Epithelial cell of proximal tubule (primary cell): ENCODE results near the gene COMT. TPM values are rescaled to one million over a fixed set of nuclear protein-coding genes. Genes with fewer than 3 reads are reported as not detected.

Source experiments
- DNase-seq: peaks from one replicate; pipeline ENCODE4 v3.0.0-alpha.2; 2011; ENCODE audit warnings: low read depth
- H3K4me3 ChIP-seq: 2 replicates; pipeline ENCODE4 v1.5.1; 2011; ENCODE audit warnings: low read depth, mild to moderate bottlenecking, low read length
- total RNA-seq: library from RNA; depleted of rRNA; stranded (reverse); fragments of >200 nt; gene quantifications from 2 replicates; pipeline ENCODE4 v1.2.3, GENCODE V29; 2015
- TF ChIP-seq, protein P1 (sequence below): conservative IDR thresholded peaks from 2 replicates; pipeline ENCODE4 v1.5.1; 2012; ENCODE audit warnings: low read depth, mild to moderate bottlenecking, low read length

The COMT gene
- total RNA-seq, 1 donor from 2014 or later = 272 TPM

DNA sequence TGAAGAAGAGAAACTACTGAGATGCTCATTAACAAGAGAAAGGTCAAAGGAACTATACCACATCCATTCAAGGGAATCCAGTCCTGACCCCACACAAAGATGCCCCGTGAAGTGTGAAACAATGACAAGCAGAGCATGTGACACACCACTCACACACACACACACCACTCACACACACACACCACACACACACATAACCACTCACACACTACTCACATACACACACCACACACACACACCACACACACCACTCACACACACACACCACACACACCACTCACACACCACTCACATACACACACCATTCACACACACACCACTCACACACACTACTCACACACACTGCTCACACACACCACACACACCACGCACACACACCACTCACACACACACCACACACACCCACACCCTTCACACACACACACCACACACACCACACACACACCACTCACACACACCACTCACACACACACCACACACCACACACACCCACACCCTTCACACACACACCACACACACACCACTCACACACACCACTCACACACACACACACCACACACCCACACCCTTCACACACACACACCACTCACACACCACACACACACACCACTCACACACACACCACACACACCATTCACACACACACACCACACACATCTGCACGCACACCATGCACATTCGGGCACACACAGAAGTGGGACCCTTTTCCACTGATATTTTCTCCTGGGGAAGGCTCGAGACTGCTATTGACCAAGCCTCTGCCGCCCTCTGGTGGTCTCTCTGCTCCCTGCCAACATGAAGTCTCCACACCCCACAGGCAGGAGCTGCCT is 32.0 kb upstream of the COMT start:
- TF ChIP-seq, protein P1, sequence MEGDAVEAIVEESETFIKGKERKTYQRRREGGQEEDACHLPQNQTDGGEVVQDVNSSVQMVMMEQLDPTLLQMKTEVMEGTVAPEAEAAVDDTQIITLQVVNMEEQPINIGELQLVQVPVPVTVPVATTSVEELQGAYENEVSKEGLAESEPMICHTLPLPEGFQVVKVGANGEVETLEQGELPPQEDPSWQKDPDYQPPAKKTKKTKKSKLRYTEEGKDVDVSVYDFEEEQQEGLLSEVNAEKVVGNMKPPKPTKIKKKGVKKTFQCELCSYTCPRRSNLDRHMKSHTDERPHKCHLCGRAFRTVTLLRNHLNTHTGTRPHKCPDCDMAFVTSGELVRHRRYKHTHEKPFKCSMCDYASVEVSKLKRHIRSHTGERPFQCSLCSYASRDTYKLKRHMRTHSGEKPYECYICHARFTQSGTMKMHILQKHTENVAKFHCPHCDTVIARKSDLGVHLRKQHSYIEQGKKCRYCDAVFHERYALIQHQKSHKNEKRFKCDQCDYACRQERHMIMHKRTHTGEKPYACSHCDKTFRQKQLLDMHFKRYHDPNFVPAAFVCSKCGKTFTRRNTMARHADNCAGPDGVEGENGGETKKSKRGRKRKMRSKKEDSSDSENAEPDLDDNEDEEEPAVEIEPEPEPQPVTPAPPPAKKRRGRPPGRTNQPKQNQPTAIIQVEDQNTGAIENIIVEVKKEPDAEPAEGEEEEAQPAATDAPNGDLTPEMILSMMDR = peak; percentile 92
- DNase-seq = peak; percentile 42
- no peak overlapping the region for H3K4me3 ChIP-seq

DNA sequence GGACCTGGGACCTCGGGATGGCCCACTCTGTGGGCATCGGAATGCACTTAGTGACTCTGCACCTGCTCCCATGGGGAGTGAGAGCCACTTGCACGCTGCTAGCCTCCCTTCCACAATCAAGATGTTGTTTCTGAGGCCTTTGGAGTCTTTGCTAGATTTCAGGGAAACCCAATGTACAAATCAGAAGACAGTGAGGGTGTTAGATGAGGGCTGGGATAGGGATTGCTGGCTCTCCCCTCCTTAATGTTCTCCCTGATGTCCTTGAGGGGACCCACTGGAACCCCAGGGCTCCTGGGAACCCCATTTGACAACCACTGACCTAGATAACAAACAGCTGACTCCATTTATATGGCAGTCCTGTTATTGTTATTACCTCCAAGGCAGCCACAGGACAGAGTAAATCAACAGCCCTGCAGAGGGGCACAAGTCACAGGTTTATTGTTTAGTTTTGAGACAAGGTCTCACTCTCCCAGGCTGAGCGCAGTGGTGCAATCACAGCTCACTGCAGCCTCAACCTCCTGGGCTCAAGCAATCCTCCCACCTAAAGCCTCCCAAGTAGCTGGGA is 31.3 kb upstream of the COMT start:
- DNase-seq = no peak
- TF ChIP-seq, protein P1 = no peak
- H3K4me3 ChIP-seq = no peak overlapping the region

DNA sequence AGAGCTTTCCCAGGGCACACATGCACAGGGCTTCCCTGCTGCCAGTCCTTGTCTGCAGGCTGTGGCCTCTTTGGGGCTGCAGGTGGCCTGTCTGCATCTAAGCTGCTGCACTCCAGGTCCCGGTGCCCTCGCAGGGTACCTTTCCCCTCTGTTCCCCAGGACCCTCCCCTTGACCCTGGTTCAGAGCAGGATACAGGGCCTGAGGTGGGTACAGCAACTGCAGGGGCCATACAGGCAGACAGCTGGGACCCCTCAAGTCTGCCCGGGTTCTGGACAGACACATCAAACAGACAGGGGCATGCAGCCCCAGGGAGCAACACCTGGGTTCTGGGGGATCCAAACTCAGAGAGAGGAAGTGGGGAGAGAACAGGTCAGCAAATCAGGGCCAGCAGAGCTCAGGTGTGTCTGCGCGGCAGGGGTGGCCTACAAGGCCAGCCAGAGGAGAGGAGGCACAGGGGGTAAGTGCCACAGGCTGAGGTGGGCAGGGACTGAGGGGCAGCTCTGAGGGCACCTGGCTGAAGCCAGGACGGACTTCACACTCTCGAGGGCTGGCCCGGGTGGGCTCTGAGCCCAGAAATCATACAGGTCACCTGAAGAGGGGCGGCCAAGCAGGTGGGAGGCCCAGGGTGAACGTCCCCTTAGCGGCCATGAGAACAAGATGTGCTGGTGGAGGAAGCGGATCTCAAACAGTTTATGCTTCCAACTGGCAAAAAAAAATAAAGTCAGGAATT is 29.9 kb upstream of the COMT start:
- DNase-seq = no peak
- H3K4me3 ChIP-seq = no peak overlapping the region
- TF ChIP-seq, protein P1 = no peak

- no peak for DNase-seq
- no peak overlapping the region for H3K4me3 ChIP-seq
Measured at GRCh38 chr22:19912271-19912999, 29.1 kb upstream of the COMT start.

DNA sequence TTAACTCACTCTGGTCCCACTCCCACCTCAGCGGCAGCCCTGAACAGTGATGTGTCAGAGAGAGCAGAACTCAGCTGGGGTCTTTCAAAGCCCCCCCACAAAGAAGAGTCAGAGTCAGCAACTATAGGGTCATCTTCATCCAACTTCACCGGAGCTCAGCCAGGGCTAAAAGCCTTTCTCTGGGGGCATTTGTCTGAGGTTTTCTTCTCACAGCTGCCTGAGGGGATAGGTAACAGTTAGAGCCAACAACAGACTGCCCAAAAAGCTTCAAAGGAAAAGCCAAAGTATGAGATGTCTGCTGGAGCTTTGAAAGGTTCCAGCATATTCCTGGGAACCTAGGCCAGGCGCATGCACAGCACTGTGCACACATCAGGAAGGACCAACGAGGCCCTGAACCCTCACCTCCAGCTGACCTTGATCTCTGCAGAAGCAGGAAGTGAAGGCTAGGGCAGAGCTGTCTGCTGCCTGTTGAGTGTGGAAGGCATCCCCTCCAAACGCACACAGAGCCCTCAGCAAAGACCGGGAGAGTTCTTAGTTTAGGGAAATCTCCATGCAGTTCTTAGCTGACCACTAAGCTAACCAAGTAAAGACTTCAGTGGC is 28.1 kb upstream of the COMT start:
- H3K4me3 ChIP-seq = no peak overlapping the region
- TF ChIP-seq, protein P1 = no peak
- DNase-seq = no peak

More at GRCh38 chr22:19912271-19912999, 29.1 kb upstream of the COMT start:
- TF ChIP-seq, protein P1 = no peak

DNA sequence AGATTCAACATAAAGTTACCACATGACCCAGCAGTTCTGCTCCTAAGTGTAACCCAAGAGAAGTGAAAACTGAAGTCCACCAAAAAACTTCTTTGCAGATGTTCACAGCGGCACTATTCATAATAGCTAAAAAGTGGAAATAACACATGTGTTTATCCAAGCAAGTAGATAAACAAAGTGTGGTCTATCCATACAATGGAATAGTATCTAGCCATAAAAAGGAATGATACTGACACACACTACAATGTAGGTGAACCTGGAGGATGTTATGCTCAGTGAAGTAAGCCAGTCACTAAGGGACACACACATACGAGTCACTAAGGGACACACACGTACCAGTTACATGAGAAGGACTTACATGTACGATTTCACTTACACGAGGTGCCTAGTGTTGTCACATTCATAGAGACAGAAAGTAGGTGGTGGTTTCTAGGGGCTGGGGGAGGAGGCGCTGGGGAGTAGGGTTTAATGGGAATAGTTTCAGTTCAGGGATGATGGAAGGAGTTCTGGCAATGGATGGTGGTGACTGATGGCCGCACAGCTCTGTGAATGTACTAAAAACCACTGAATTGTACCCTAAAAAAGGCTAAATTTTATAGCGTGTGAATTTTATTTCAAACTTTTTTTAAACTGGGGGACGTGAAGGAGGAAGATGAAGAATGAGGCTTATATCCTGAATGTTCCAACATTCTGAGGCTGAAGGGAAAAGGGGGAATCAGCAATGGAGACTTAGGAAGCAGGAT is 27.2 kb upstream of the COMT start:
- TF ChIP-seq, protein P1 = no peak
- DNase-seq = no peak
- H3K4me3 ChIP-seq = no peak overlapping the region
